AG09309 (cell line): ENCODE measurements around the gene RIT2.
"Not testable (repeated sequence)": the region's sequence is repeated elsewhere in the genome, so short reads cannot be mapped to it uniquely, and the experiment has no call there.

Experiments
- DNase-seq: peaks from one replicate; pipeline ENCODE4 v3.0.0-alpha.2; 2010; ENCODE audit warnings: low read depth
- H3K4me3 ChIP-seq: 2 replicates; pipeline ENCODE4 v1.5.1; 2011; ENCODE audit warnings: mild to moderate bottlenecking, low read depth, low read length, moderate library complexity; ENCODE audit not compliant: control insufficient read depth
- CTCF ChIP-seq: IDR thresholded peaks from 2 replicates; pipeline ENCODE4 v1.5.1; 2011; ENCODE audit warnings: mild to moderate bottlenecking, low read depth, low read length, inconsistent platforms; ENCODE audit not compliant: insufficient read depth, control insufficient read depth; ENCODE audit errors: missing control alignments

The RIT2 gene

GRCh38 chr18:42745171-42745570, 370.3 kb downstream of the RIT2 start:
- DNase-seq: no peak
- no peak for TF ChIP-seq CTCF
- H3K4me3 ChIP-seq: no peak overlapping the region

DNA sequence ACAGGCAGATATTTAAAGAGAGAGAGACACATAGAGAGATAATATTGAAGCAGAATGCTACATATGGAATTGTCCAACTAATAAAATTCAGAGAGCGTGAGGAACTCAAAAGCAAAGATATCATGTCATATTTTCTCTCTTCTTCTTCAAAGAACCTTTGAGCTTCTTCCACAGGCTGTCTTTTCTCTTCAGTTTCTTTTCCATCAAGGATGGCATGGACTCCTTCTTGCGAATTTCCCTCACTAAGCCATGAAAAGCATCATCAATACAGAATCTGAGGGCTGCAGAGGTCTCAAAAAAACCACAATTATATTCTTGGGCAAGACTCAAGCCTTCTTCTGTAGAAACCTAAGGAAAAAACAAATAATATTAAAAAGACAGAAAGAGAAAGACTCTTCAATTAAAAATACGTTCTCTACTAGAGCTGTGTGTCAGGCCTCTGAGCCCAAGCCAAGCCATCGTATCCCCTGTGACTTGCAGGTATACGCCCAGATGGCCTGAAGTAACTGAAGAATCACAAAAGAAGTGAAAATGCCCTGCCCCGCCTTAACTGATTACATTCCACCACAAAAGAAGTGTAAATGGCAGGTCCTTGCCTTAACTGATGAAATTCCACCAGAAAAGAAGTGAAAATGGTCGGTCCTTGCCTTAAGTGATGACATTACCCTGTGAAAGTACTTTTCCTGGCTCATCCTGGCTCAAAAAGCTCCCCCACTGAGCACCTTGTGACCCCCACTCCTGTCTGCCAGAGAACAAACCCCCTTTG, 371.9 kb downstream of the RIT2 start:
- TF ChIP-seq CTCF: no peak
- no peak overlapping the region for H3K4me3 ChIP-seq
- no peak for DNase-seq

DNA sequence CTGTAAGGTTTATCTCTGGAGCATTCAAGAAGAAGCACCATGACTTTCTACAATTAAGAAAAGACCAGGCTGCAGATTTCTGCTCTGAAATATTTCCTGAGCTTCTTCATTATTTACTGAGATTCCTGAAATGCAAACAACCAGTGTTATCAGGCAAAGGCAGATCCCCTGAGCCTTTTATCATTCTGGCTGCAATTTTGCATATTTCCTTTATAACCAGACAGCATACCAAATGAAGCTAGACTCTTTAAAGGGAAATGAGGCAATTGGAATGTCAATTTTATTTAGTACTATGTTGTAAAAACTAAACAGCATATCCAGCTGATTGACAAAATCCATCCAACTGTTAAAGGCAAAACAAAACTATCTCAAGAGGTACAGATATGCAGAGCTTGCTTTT, 372.5 kb downstream of the RIT2 start:
- TF ChIP-seq CTCF: no peak
- no peak for DNase-seq
- H3K4me3 ChIP-seq: no peak overlapping the region

DNA sequence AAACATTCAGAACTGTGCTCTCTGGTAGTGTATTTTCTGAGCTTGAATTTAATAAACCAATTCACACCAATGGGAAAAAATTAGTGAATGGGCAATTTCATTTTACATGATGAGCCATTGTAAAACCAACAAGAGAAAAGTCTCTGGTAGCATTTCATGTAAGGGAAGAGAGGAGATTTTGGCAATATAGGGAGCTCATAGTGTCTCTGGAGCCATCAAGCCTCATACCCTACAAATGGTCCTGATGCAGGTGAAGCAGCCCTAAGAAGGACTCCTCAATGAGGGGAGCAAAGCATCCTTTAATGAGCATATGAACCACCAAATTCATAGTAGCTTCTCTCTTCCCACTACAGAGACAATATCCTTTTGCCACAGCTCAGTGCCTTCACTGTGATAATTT, 373.0 kb downstream of the RIT2 start:
- no peak for TF ChIP-seq CTCF
- no peak for DNase-seq
- H3K4me3 ChIP-seq: no peak overlapping the region

DNA sequence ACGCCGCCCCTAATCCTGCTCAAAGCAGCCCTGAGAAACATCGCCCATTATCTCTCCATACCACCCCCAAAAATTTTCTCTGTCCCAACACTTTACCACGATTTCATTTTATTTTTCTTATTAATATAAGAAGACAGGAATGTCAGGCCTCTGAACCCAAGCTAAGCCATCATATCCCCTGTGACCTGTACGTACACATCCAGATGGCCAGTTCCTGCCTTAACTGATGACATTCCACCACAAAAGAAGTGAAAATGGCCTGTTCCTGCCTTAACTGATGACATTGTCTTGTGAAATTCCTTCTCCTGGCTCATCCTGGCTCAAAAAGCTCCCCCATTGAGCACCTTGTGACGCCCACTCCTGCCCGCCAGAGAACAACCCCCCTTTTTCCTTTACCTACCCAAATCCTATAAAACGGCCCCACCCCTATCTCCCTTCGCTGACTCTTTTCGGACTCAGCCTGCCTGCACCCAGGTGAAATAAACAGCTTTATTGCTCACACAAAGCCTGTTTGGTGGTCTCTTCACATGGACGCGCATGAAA, 373.6 kb downstream of the RIT2 start:
- not testable (repeated sequence) for H3K4me3 ChIP-seq, DNase-seq

GRCh38 chr18:42741299-42741698, 374.2 kb downstream of the RIT2 start:
- DNase-seq, H3K4me3 ChIP-seq: not testable (repeated sequence)

- no peak overlapping the region for H3K4me3 ChIP-seq
- DNase-seq: no peak
- TF ChIP-seq CTCF: no peak
Measured at GRCh38 chr18:42736074-42736473, 379.4 kb downstream of the RIT2 start.

- no peak for TF ChIP-seq CTCF
- no peak for DNase-seq
- H3K4me3 ChIP-seq: no peak overlapping the region
Measured at GRCh38 chr18:42734520-42734919, 381.0 kb downstream of the RIT2 start.
